HG02840 (cell line): ENCODE measurements around the gene MAP6D1.
A peak's percentile ranks its signal among the peaks of the same experiment; 100 is the strongest.

Experiments used
- ATAC-seq: cut with Tn5 transposase; IDR thresholded peaks from one replicate; pipeline ENCODE4 v1.9.1; 2021; ENCODE audit warnings: mild to moderate bottlenecking, moderate library complexity, moderate number of reproducible peaks; ENCODE audit not compliant: unreplicated experiment, low FRiP score

MAP6D1 gene

GRCh38 chr3:183824761-183825455 is 469 bp downstream of the MAP6D1 start:
- no peak for ATAC-seq

- ATAC-seq: no peak
Observed at GRCh38 chr3:183823963-183824362, 1.4 kb downstream of the MAP6D1 start.

GRCh38 chr3:183822631-183823030 is 2.7 kb downstream of the MAP6D1 start:
- ATAC-seq: no peak

GRCh38 chr3:183819831-183820230 is 5.5 kb downstream of the MAP6D1 start:
- no peak for ATAC-seq

- no peak for ATAC-seq
Observed at GRCh38 chr3:183818706-183819624, 6.4 kb downstream of the MAP6D1 start.

GRCh38 chr3:183818041-183818620 is 7.2 kb downstream of the MAP6D1 start:
- no peak for ATAC-seq

GRCh38 chr3:183817639-183818038 is 7.7 kb downstream of the MAP6D1 start:
- ATAC-seq: no peak

- ATAC-seq: no peak
Observed at GRCh38 chr3:183816681-183817510, 8.5 kb downstream of the MAP6D1 start.

GRCh38 chr3:183815951-183816475 is 9.4 kb downstream of the MAP6D1 start:
- peak; percentile 19 for ATAC-seq

- ATAC-seq: peak; percentile 60
Observed at GRCh38 chr3:183815563-183815940, 9.8 kb downstream of the MAP6D1 start.

GRCh38 chr3:183814240-183814639 is 11.1 kb downstream of the MAP6D1 start:
- ATAC-seq: no peak

GRCh38 chr3:183812761-183813445 is 12.5 kb downstream of the MAP6D1 start:
- ATAC-seq: no peak

GRCh38 chr3:183811638-183812037 is 13.7 kb downstream of the MAP6D1 start:
- no peak for ATAC-seq

- no peak for ATAC-seq
Observed at GRCh38 chr3:183810643-183811594, 14.5 kb downstream of the MAP6D1 start.

GRCh38 chr3:183809270-183809669 is 16.1 kb downstream of the MAP6D1 start:
- no peak for ATAC-seq

- ATAC-seq: no peak
Observed at GRCh38 chr3:183808355-183808754, 17.0 kb downstream of the MAP6D1 start.

GRCh38 chr3:183807881-183808280 is 17.5 kb downstream of the MAP6D1 start:
- no peak for ATAC-seq

- ATAC-seq: no peak
Observed at GRCh38 chr3:183807209-183807728, 18.1 kb downstream of the MAP6D1 start.
